Stimulated activated naive CD8-positive, alpha-beta T cell treated with anti-CD3 and anti-CD28 coated beads, Interleukin-15, amount 100 ng/mL, for 72 hours (primary cell): ENCODE data around the gene HK3.

Source experiments
- ATAC-seq: fragments of 150-1000 bp; cut with Tn5 transposase; 2 replicates; pipeline ENCODE4 v1.10.0; 2021; ENCODE audit warnings: mild to moderate bottlenecking, moderate library complexity
- DNase-seq, 2 donors: peaks; one replicate each; pipeline ENCODE4 v3.0.0; 2021 to 2022
- H3K27ac Mint-ChIP-seq, 2 donors: one replicate each; pipeline ENCODE4 v1.8.0; 2022; ENCODE audit warnings: mild to moderate bottlenecking in 2 of 2, mixed read lengths in 2 of 2, moderate library complexity in 2 of 2
- H3K27me3 Mint-ChIP-seq: one replicate; pipeline ENCODE4 v1.8.0; 2022; ENCODE audit warnings: mixed read lengths
- H3K4me1 Mint-ChIP-seq: one replicate; pipeline ENCODE4 v1.8.0; 2022; ENCODE audit warnings: mild to moderate bottlenecking, mixed read lengths
- H3K4me3 Mint-ChIP-seq, 2 donors: one replicate each; pipeline ENCODE4 v1.8.0; 2022; ENCODE audit warnings: mild to moderate bottlenecking in 2 of 2, mixed read lengths in 2 of 2, moderate library complexity in 1 of 2
- H3K9me3 Mint-ChIP-seq, 2 donors: one replicate each; pipeline ENCODE4 v1.8.0; 2022; ENCODE audit warnings: mixed read lengths in 2 of 2

Gene HK3

GRCh38 chr5:176844706-176845391 lies 54.3 kb downstream of the HK3 start:
- H3K4me3 Mint-ChIP-seq: no peak overlapping the region

GRCh38 chr5:176844281-176844680 lies 54.9 kb downstream of the HK3 start:
- Mint-ChIP-seq H3K27me3 (peaks cover 90% of the 10 kb centered on the region), H3K9me3 (no peaks in the 10 kb centered on the region), H3K4me1 (no peaks in the 10 kb centered on the region), H3K27ac (no peak overlapping the region), H3K4me3 (no peak overlapping the region)
- no peak for ATAC-seq
- DNase-seq: no peak

More at GRCh38 chr5:176844706-176845391, 54.3 kb downstream of the HK3 start:
- H3K9me3 Mint-ChIP-seq: no peaks in the 10 kb centered on the region
- no peaks in the 10 kb centered on the region for H3K4me1 Mint-ChIP-seq
- ATAC-seq: no peak
- no peak for DNase-seq
- peaks cover 90% of the 10 kb centered on the region for H3K27me3 Mint-ChIP-seq
- no peak overlapping the region for H3K27ac Mint-ChIP-seq

GRCh38 chr5:176843673-176844072 lies 55.5 kb downstream of the HK3 start:
- ATAC-seq (no peak), DNase-seq (no peak)
- no peaks in the 10 kb centered on the region for H3K9me3 Mint-ChIP-seq
- no peak overlapping the region for H3K27ac Mint-ChIP-seq
- H3K27me3 Mint-ChIP-seq: peaks cover 93% of the 10 kb centered on the region
- H3K4me1 Mint-ChIP-seq: no peaks in the 10 kb centered on the region
- no peak overlapping the region for H3K4me3 Mint-ChIP-seq

GRCh38 chr5:176837707-176838115 lies 61.4 kb downstream of the HK3 start:
- DNase-seq (peak; percentile 69 to 72), ATAC-seq (peak; percentile 87)
- Mint-ChIP-seq H3K27me3 (peaks cover 87% of the 10 kb centered on the region), H3K27ac (no peak overlapping the region), H3K9me3 (no peaks in the 10 kb centered on the region), H3K4me3 (no peak overlapping the region), H3K4me1 (no peaks in the 10 kb centered on the region)

GRCh38 chr5:176836811-176837706 lies 62.1 kb downstream of the HK3 start:
- H3K4me3 Mint-ChIP-seq: no peak overlapping the region
- no peak for DNase-seq
- no peak overlapping the region for H3K27ac Mint-ChIP-seq
- H3K9me3 Mint-ChIP-seq: no peaks in the 10 kb centered on the region
- no peaks in the 10 kb centered on the region for H3K4me1 Mint-ChIP-seq
- no peak for ATAC-seq
- peaks cover 87% of the 10 kb centered on the region for H3K27me3 Mint-ChIP-seq

GRCh38 chr5:176835918-176836317 lies 63.2 kb downstream of the HK3 start:
- peaks cover 75% of the 10 kb centered on the region for H3K27me3 Mint-ChIP-seq
- DNase-seq: no peak
- no peak for ATAC-seq
- no peak overlapping the region for H3K4me3 Mint-ChIP-seq
- no peaks in the 10 kb centered on the region for H3K9me3 Mint-ChIP-seq
- H3K27ac Mint-ChIP-seq: no peak overlapping the region
- peaks cover 6% of the 10 kb centered on the region for H3K4me1 Mint-ChIP-seq

GRCh38 chr5:176833286-176833685 lies 65.9 kb downstream of the HK3 start:
- Mint-ChIP-seq H3K9me3 (no peaks in the 10 kb centered on the region), H3K4me3 (no peak overlapping the region), H3K27ac (no peak overlapping the region), H3K27me3 (peaks cover 51% of the 10 kb centered on the region), H3K4me1 (peaks cover 6% of the 10 kb centered on the region)
- DNase-seq (no peak), ATAC-seq (no peak)

- Mint-ChIP-seq H3K27me3 (peaks cover 46% of the 10 kb centered on the region), H3K9me3 (no peaks in the 10 kb centered on the region)
- no peak for ATAC-seq
Measured at GRCh38 chr5:176832162-176832561, 67.0 kb downstream of the HK3 start.

GRCh38 chr5:176831425-176831824 lies 67.7 kb downstream of the HK3 start:
- no peaks in the 10 kb centered on the region for H3K9me3 Mint-ChIP-seq
- peaks cover 41% of the 10 kb centered on the region for H3K27me3 Mint-ChIP-seq
- ATAC-seq: no peak
- DNase-seq: no peak
- no peak overlapping the region for H3K27ac Mint-ChIP-seq
- no peak overlapping the region for H3K4me3 Mint-ChIP-seq
- H3K4me1 Mint-ChIP-seq: peaks cover 6% of the 10 kb centered on the region

More at GRCh38 chr5:176832162-176832561, 67.0 kb downstream of the HK3 start:
- Mint-ChIP-seq H3K27ac (no peak overlapping the region), H3K4me1 (peaks cover 6% of the 10 kb centered on the region), H3K4me3 (no peak overlapping the region)
- DNase-seq: no peak

GRCh38 chr5:176830995-176831423 lies 68.1 kb downstream of the HK3 start:
- peaks cover 6% of the 10 kb centered on the region for H3K4me1 Mint-ChIP-seq
- H3K27ac Mint-ChIP-seq: no peak overlapping the region
- no peaks in the 10 kb centered on the region for H3K9me3 Mint-ChIP-seq
- no peak overlapping the region for H3K4me3 Mint-ChIP-seq
- ATAC-seq (no peak), DNase-seq (no peak)
- peaks cover 38% of the 10 kb centered on the region for H3K27me3 Mint-ChIP-seq
